ENCODE measurements around the gene KIAA1191. TPM values are rescaled to one million over a fixed set of nuclear protein-coding genes. Genes with fewer than 3 reads are reported as not detected.

KIAA1191 gene
- total RNA-seq, 4 donors from 2014 or later: 76.3 to 174 (median 84.1) TPM

- Histone ChIP-seq H3K9me3 (no peaks in the 10 kb centered on the region), H3K4me1 (peaks cover 25 to 26% of the 10 kb centered on the region in 2 donors), H3K27me3 (no peaks in the 10 kb centered on the region), H3K27ac (peak overlapping the region in 3 of 4 donors; percentile 11 to 98 (median 22)), H3K4me3 (no peak overlapping the region), H3K36me3 (peaks cover 0 to 46% of the 10 kb centered on the region in 2 donors)
- TF ChIP-seq POLR2A (IDR thresholded peaks at IDR 0.05): no peak
- TF ChIP-seq CTCF (IDR thresholded peaks at IDR 0.05 in 4 of 5, conservative IDR thresholded peaks at IDR 0.05 in 1 of 5): no peak
- ATAC-seq (no peak), DNase-seq (no peak)
- intact Hi-C loops (cut with DNase I; ENCODE audit: low total_unique reads): no loop called here
- in situ Hi-C loops (cut with MboI; ENCODE audit: low sequenced_read_pairs in 4 of 4): no loop called here
Measured at GRCh38 chr5:176391479-176391878, 29.9 kb upstream of the KIAA1191 start.

GRCh38 chr5:176389135-176390123 is 27.9 kb upstream of the KIAA1191 start:
- ATAC-seq: peak; percentile 19 to 32
- H3K9me3 ChIP-seq: no peaks in the 10 kb centered on the region
- intact Hi-C loops (cut with DNase I; ENCODE audit: low total_unique reads) (loop anchor here (1.0 to 10.0 kb wide), 5 partner anchors 19 to 1155 kb away; partner anchors contain the start of genes CLTB, TSPAN17 and ZNF346), in situ Hi-C loops (cut with MboI; ENCODE audit: low sequenced_read_pairs in 4 of 4) (no loop called here)
- peaks cover 0 to 54% of the 10 kb centered on the region in 2 donors for H3K36me3 ChIP-seq
- H3K4me1 ChIP-seq: peaks cover 30 to 31% of the 10 kb centered on the region in 2 donors
- peak overlapping the region; percentile 76 to 95 (median 86) for H3K4me3 ChIP-seq
- peak overlapping the region; percentile 92 to 98 (median 96) for H3K27ac ChIP-seq
- DNase-seq: no peak
- H3K27me3 ChIP-seq: no peaks in the 10 kb centered on the region
- TF ChIP-seq CTCF (IDR thresholded peaks at IDR 0.05 in 4 of 5, conservative IDR thresholded peaks at IDR 0.05 in 1 of 5) (peak in 1 of 5 experiments; percentile 2), POLR2A (IDR thresholded peaks at IDR 0.05) (peak; percentile 54 to 67)

DNA sequence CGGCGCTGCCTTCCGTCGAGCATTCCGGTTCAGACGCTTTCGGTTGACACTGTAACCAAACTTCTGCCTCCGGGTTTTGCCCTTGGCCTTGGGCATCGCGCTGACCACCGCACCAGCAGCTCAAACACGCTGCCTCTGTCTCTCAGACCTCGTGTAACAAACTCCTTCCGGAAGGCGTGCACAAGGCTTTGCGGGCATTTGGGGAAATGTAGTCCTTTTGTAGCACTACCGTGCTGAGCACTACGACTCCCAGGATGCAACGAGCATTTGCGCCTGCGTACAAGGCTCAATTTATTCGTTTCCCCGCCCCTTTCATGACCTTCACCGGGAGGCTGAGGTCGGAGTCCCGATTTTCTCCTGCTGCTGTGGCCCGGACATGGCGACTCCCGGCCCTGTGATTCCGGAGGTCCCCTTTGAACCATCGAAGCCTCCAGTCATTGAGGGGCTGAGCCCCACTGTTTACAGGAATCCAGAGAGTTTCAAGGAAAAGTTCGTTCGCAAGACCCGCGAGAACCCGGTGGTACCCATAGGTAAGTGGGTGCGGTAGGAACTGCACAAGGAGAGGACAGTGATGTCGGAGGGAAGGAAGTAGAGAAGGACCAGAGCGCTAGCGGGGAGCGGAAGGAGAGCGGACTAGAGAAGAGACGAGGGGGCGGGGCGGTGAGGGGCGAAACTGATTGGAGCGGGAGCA is 27.0 kb upstream of the KIAA1191 start, which contains the start of the genes HIGD2A and NOP16:
Gene HIGD2A (plus strand): TSS at position 308 of the 691 bp plus-strand sequence. CDS start 69 bp downstream, at position 377.
Gene NOP16 (minus strand): TSS at position 155 of the 691 bp plus-strand sequence. CDS start 59 bp downstream, at position 96.
- H3K9me3 ChIP-seq: no peaks in the 10 kb centered on the region
- H3K27ac ChIP-seq: peak within 1 kb of the TSS; percentile 92 to 98 (median 96)
- in situ Hi-C loops (cut with MboI; ENCODE audit: low sequenced_read_pairs in 4 of 4) (no loop called here), intact Hi-C loops (cut with DNase I; ENCODE audit: low total_unique reads) (loop anchor here (1.0 to 10.0 kb wide), 8 partner anchors 18 to 1156 kb away; partner anchors contain the start of genes CLTB, FAF2, KIAA1191 and RNF44)
- peaks cover 31 to 35% of the 10 kb centered on the region in 2 donors for H3K4me1 ChIP-seq
- TF ChIP-seq POLR2A (IDR thresholded peaks at IDR 0.05) (peak; percentile 92 to 93), CTCF (IDR thresholded peaks at IDR 0.05 in 4 of 5, conservative IDR thresholded peaks at IDR 0.05 in 1 of 5) (peak in 2 of 5 experiments; percentile 6 to 21)
- no peaks in the 10 kb centered on the region for H3K27me3 ChIP-seq
- peak; percentile 99 for DNase-seq
- H3K4me3 ChIP-seq: peak within 1 kb of the TSS; percentile 76 to 95 (median 86)
- ATAC-seq: peak; percentile 91 to 92
- H3K36me3 ChIP-seq: peaks cover 0 to 61% of the 10 kb centered on the region in 2 donors

- ATAC-seq: no peak
- intact Hi-C loops (cut with DNase I; ENCODE audit: low total_unique reads): loop anchor here (1.0 to 10.0 kb wide), 7 partner anchors 17 to 1157 kb away; partner anchors contain the start of genes FAF2, KIAA1191, RNF44 and TSPAN17
- peaks cover 0 to 62% of the 10 kb centered on the region in 2 donors for H3K36me3 ChIP-seq
Measured at GRCh38 chr5:176388003-176388443, 26.5 kb upstream of the KIAA1191 start.

More at GRCh38 chr5:176388003-176388443, 26.5 kb upstream of the KIAA1191 start:
- H3K27ac ChIP-seq: peak overlapping the region; percentile 92 to 98 (median 96)
- peaks cover 31 to 41% of the 10 kb centered on the region in 2 donors for H3K4me1 ChIP-seq
- in situ Hi-C loops (cut with MboI; ENCODE audit: low sequenced_read_pairs in 4 of 4): no loop called here
- TF ChIP-seq POLR2A (IDR thresholded peaks at IDR 0.05): no peak
- no peak for TF ChIP-seq CTCF (IDR thresholded peaks at IDR 0.05 in 4 of 5, conservative IDR thresholded peaks at IDR 0.05 in 1 of 5)
- no peak for DNase-seq
- peak overlapping the region; percentile 76 to 95 (median 86) for H3K4me3 ChIP-seq
- H3K9me3 ChIP-seq: no peaks in the 10 kb centered on the region
- H3K27me3 ChIP-seq: no peaks in the 10 kb centered on the region

Measured in gastrocnemius medialis (tissue), 4 donors.